Measurements from ENCODE around the gene ANGPTL1. TPM values are rescaled to one million over a fixed set of nuclear protein-coding genes. Genes with fewer than 3 reads are reported as not detected.

ANGPTL1 gene
- total and polyA plus RNA-seq, 4 donors = 0.93 to 11.2 (median 4.1) TPM

GRCh38 chr1:178846306-178846705 is 24.6 kb downstream of the ANGPTL1 start (continued):
- TF ChIP-seq ZBTB33 (IDR thresholded peaks at IDR 0.05) (no peak), FOXA2 (IDR thresholded peaks at IDR 0.05) (no peak), NR2F2 (IDR thresholded peaks at IDR 0.05) (no peak), SP1 (IDR thresholded peaks at IDR 0.05) (no peak), RAD21 (IDR thresholded peaks at IDR 0.05) (no peak), ATF3 (IDR thresholded peaks at IDR 0.05) (no peak), HNF4A (conservative IDR thresholded peaks at IDR 0.05) (no peak), HNF4G (IDR thresholded peaks at IDR 0.05) (no peak)

- Histone ChIP-seq H3K27ac (ENCODE audit: low read depth in 1 of 2, low read length in 2 of 2) (no peak overlapping the region), H3K9me3 (ENCODE audit: control insufficient read depth in 4 of 4, low read length in 3 of 4) (no peaks in the 10 kb centered on the region), H3K4me3 (ENCODE audit: low read depth in 1 of 3, low read length in 3 of 3) (no peak overlapping the region), H3K9ac (ENCODE audit: low read depth in 1 of 2, low read length in 2 of 2) (no peak overlapping the region), H3K4me1 (ENCODE audit: control insufficient read depth in 4 of 4, insufficient read depth in 4 of 4, low read length in 3 of 4) (peaks cover 0 to 4% (median 0%) of the 10 kb centered on the region in 4 donors), H3K27me3 (ENCODE audit: control insufficient read depth in 4 of 4, insufficient read depth in 4 of 4, low read length in 3 of 4) (no peaks in the 10 kb centered on the region), H3K36me3 (ENCODE audit: control insufficient read depth in 4 of 4, insufficient read depth in 3 of 4, low read depth in 1 of 4, low read length in 3 of 4) (peaks cover 0 to 2% (median 0%) of the 10 kb centered on the region in 4 donors)
- TF ChIP-seq ATF3 (IDR thresholded peaks at IDR 0.05) (no peak), YY1 (IDR thresholded peaks at IDR 0.05) (no peak), GABPA (IDR thresholded peaks at IDR 0.05 in 1 of 2, conservative IDR thresholded peaks at IDR 0.05 in 1 of 2) (no peak), JUND (IDR thresholded peaks at IDR 0.05) (no peak), RAD21 (IDR thresholded peaks at IDR 0.05) (no peak), SP1 (IDR thresholded peaks at IDR 0.05) (no peak), EGR1 (IDR thresholded peaks at IDR 0.05; ENCODE audit: low read depth in 2 of 2) (no peak), ZBTB33 (IDR thresholded peaks at IDR 0.05) (no peak), RXRA (IDR thresholded peaks at IDR 0.05) (no peak), FOXA1 (IDR thresholded peaks at IDR 0.05) (no peak), FOXA2 (IDR thresholded peaks at IDR 0.05) (no peak), CTCF (IDR thresholded peaks at IDR 0.05; ENCODE audit: low read depth, low read length, missing input control) (no peak)
- DNase-seq (ENCODE audit: low spot score) = no peak
- 91% methylated on average over 3 of the region's 3 CpGs for WGBS
Measured at GRCh38 chr1:178844436-178844835, 26.4 kb downstream of the ANGPTL1 start.

GRCh38 chr1:178825167-178825566 is 45.7 kb downstream of the ANGPTL1 start:
- no peaks in the 10 kb centered on the region for H3K9me3 ChIP-seq (ENCODE audit: control insufficient read depth in 4 of 4, low read length in 3 of 4)
- no peak for DNase-seq (ENCODE audit: low spot score)
- no peak overlapping the region for H3K27ac ChIP-seq (ENCODE audit: low read depth in 1 of 2, low read length in 2 of 2)
- WGBS = 86% methylated on average over 2 of the region's 2 CpGs
- H3K4me1 ChIP-seq (ENCODE audit: control insufficient read depth in 4 of 4, insufficient read depth in 4 of 4, low read length in 3 of 4) = no peaks in the 10 kb centered on the region
- no peak overlapping the region for H3K9ac ChIP-seq (ENCODE audit: low read depth in 1 of 2, low read length in 2 of 2)
- no peak overlapping the region for H3K4me3 ChIP-seq (ENCODE audit: low read depth in 1 of 3, low read length in 3 of 3)
- peaks cover 2 to 12% (median 6%) of the 10 kb centered on the region in 4 donors for H3K36me3 ChIP-seq (ENCODE audit: control insufficient read depth in 4 of 4, insufficient read depth in 3 of 4, low read depth in 1 of 4, low read length in 3 of 4)
- no peaks in the 10 kb centered on the region for H3K27me3 ChIP-seq (ENCODE audit: control insufficient read depth in 4 of 4, insufficient read depth in 4 of 4, low read length in 3 of 4)
- TF ChIP-seq NR2F2 (IDR thresholded peaks at IDR 0.05) = no peak
- no peak for TF ChIP-seq ATF3 (IDR thresholded peaks at IDR 0.05)
- TF ChIP-seq EGR1 (IDR thresholded peaks at IDR 0.05; ENCODE audit: low read depth in 2 of 2) = no peak
- TF ChIP-seq SP1 (IDR thresholded peaks at IDR 0.05) = no peak
- TF ChIP-seq YY1 (IDR thresholded peaks at IDR 0.05) = no peak
- no peak for TF ChIP-seq ZBTB33 (IDR thresholded peaks at IDR 0.05)
- no peak for TF ChIP-seq CTCF (IDR thresholded peaks at IDR 0.05; ENCODE audit: low read depth, low read length, missing input control)
- TF ChIP-seq RAD21 (IDR thresholded peaks at IDR 0.05) = no peak
- TF ChIP-seq HNF4G (IDR thresholded peaks at IDR 0.05) = no peak
- no peak for TF ChIP-seq FOXA1 (IDR thresholded peaks at IDR 0.05)
- TF ChIP-seq TAF1 (conservative IDR thresholded peaks at IDR 0.05) = no peak
- no peak for TF ChIP-seq FOXA2 (IDR thresholded peaks at IDR 0.05)
- TF ChIP-seq JUND (IDR thresholded peaks at IDR 0.05) = no peak
- no peak for TF ChIP-seq MAX (IDR thresholded peaks at IDR 0.05)
- no peak for TF ChIP-seq GABPA (IDR thresholded peaks at IDR 0.05 in 1 of 2, conservative IDR thresholded peaks at IDR 0.05 in 1 of 2)
